Stimulated activated CD4-positive, alpha-beta T cell treated with anti-CD3 and anti-CD28 coated beads, Interleukin-15, amount 100 ng/mL, for 48 hours (primary cell): Measurements from ENCODE around the gene ZNF670.
A peak's percentile ranks its signal among the peaks of the same experiment; 100 is the strongest.

Experiments used
- DNase-seq, 2 donors: peaks; one replicate each; pipeline ENCODE4 v3.0.0-alpha.2; 2020; ENCODE audit warnings: low read depth in 2 of 2

The ZNF670 gene

GRCh38 chr1:247103859-247104591 is 25.4 kb upstream of the ZNF670 start, which contains the start of gene ZNF669:
TSS of gene ZNF669 (minus strand) at chr1:247104356. CDS start at chr1:247104199, 157 bp downstream.
- DNase-seq: peak; percentile 89 to 92

- DNase-seq: no peak
Observed at GRCh38 chr1:247102381-247102780, 23.8 kb upstream of the ZNF670 start.

- no peak for DNase-seq
Observed at GRCh38 chr1:247100676-247101279, 22.2 kb upstream of the ZNF670 start.

- no peak for DNase-seq
Observed at GRCh38 chr1:247096958-247097357, 18.3 kb upstream of the ZNF670 start.

- no peak for DNase-seq
Observed at GRCh38 chr1:247096544-247096943, 17.9 kb upstream of the ZNF670 start.

- DNase-seq: no peak
Observed at GRCh38 chr1:247096112-247096511, 17.5 kb upstream of the ZNF670 start.

- no peak for DNase-seq
Observed at GRCh38 chr1:247090455-247090854, 11.8 kb upstream of the ZNF670 start.

GRCh38 chr1:247089616-247090375 is 11.2 kb upstream of the ZNF670 start:
- no peak for DNase-seq

GRCh38 chr1:247088967-247089366 is 10.4 kb upstream of the ZNF670 start:
- no peak for DNase-seq

- no peak for DNase-seq
Observed at GRCh38 chr1:247087256-247087655, 8.6 kb upstream of the ZNF670 start.

- no peak for DNase-seq
Observed at GRCh38 chr1:247085310-247085709, 6.7 kb upstream of the ZNF670 start.

- DNase-seq: no peak
Observed at GRCh38 chr1:247084771-247085170, 6.2 kb upstream of the ZNF670 start.

GRCh38 chr1:247079141-247079874 is 697 bp upstream of the ZNF670 start:
- DNase-seq: no peak

GRCh38 chr1:247077876-247078257 is 744 bp downstream of the ZNF670 start:
- no peak for DNase-seq

- DNase-seq: no peak
Observed at GRCh38 chr1:247077213-247077612, 1.4 kb downstream of the ZNF670 start.

GRCh38 chr1:247070645-247071044 is 8.0 kb downstream of the ZNF670 start:
- DNase-seq: no peak

- no peak for DNase-seq
Observed at GRCh38 chr1:247064304-247064703, 14.3 kb downstream of the ZNF670 start.

GRCh38 chr1:247060771-247061170 is 17.8 kb downstream of the ZNF670 start:
- DNase-seq: no peak

- DNase-seq: no peak
Observed at GRCh38 chr1:247056071-247056470, 22.5 kb downstream of the ZNF670 start.

GRCh38 chr1:247054992-247055415 is 23.6 kb downstream of the ZNF670 start:
- no peak for DNase-seq

GRCh38 chr1:247047702-247048101 is 30.9 kb downstream of the ZNF670 start:
- no peak for DNase-seq

- no peak for DNase-seq
Observed at GRCh38 chr1:247047260-247047659, 31.4 kb downstream of the ZNF670 start.
